ENCODE data around the gene NDUFA7.
"Not testable (repeated sequence)": the region's sequence is repeated elsewhere in the genome, so short reads cannot be mapped to it uniquely, and the experiment has no call there.

Gene NDUFA7

DNA sequence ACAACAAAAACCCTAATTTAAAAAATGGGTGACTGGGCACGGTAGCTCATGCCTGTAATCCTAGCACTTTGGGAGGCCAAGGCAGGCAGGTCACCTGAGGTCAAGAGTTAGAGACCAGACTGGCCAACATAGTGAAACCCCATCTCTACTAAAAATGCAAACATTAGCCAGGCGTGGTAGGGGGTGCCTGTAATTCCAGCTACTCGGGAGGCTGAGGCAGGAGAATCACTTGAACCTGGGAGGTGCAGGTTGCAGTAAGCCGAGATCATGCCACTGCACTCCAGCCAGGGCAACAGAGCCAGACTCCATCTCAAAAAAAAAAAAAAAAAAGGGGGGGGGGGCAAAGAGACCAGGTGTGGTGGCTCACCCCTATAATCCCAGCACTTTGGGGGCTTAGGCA is 56.9 kb downstream of the NDUFA7 start:
- not testable (repeated sequence) for DNase-seq (ENCODE audit: low spot score)

DNA sequence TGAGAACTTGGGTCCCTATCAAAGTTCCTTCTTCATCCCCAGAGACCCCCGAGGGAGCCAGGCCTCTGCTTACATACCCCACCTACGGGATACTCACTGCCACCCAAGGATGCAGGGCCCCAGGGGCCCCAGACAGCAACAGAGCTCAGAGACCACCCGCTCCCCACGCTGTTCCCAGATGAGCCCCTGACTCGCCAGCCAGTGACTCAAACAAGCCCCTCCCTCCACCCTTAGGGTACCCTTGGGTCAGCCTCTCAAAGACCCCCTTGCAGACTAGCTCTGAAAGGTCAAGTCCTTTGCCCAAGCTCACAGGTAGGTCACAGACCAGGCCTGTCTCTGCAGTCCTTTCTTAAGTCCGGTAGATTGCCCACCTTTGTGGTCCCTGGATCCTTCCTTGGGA is 58.7 kb downstream of the NDUFA7 start:
- no peak for DNase-seq (ENCODE audit: low spot score)

DNA sequence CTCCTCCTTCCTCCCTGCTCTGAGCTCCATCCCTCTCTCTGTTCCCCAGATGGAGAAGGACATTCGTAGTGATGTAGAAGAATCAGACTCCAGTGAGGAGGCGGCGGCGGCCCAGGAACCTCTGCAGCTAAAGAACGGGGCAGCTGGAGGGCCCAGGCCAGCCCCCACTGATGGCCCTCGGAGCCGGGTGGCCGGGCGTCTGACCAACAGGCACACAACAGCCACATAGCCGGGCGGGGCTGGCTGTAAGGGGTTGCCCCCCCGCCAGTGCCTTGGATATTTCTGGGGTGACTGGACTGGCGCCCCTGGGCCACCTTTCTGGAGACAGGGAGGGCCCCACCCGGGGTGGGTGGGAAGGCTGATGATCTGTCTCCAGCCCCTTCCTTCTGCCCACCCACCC is 59.3 kb downstream of the NDUFA7 start:
- DNase-seq (ENCODE audit: low spot score), result no peak

DNA sequence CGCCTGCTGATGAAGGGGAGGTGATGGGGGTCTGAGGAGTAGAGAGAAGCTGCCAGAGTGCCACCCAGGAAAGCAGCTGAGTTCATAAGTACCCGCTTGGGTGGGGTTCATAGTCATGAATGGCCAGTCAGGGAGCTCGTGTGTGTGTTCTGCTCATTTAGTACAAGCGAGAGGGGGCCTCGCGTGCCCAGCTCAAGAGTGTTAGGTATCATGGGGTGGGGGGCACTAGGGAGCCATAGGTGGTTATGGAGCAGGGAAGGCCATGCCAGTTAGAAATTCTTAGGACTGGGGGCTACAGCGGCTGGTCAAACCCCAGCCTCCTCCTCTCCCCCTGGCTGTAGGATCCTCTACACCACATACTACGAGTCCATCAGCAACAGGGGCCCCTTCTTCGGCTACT is 59.8 kb downstream of the NDUFA7 start:
- no peak for DNase-seq (ENCODE audit: low spot score)

All from globus pallidus (tissue), 1 donor.